Osteoblast (primary cell): Measurements from ENCODE around the gene HSD11B1. TPM values are rescaled to one million over a fixed set of nuclear protein-coding genes. Genes with fewer than 3 reads are reported as not detected.

Experiments
- DNase-seq: peaks from one replicate; pipeline ENCODE4 v3.0.0; 2011; ENCODE audit warnings: low spot score, mixed read lengths; ENCODE audit not compliant: insufficient read length; ENCODE audit errors: missing footprints
- H2AFZ ChIP-seq: 2 replicates; pipeline ENCODE4 v1.6.0; 2011; ENCODE audit warnings: mild to moderate bottlenecking, low read length
- H3K27ac ChIP-seq: 2 replicates; pipeline ENCODE4 v1.5.1; 2011; ENCODE audit warnings: mild to moderate bottlenecking, low read depth, low read length, moderate library complexity
- H3K27me3 ChIP-seq: 2 replicates; pipeline ENCODE4 v1.6.0; 2012; ENCODE audit warnings: mild to moderate bottlenecking, control low read depth, inconsistent platforms, low read length, moderate library complexity; ENCODE audit not compliant: insufficient read depth
- H3K36me3 ChIP-seq: 2 replicates; pipeline ENCODE4 v1.5.1; 2011; ENCODE audit warnings: mild to moderate bottlenecking, low read length, control low read depth, moderate library complexity; ENCODE audit not compliant: insufficient read depth
- H3K4me1 ChIP-seq: 2 replicates; pipeline ENCODE4 v1.5.1; 2011; ENCODE audit warnings: mild to moderate bottlenecking, low read length, control low read depth, moderate library complexity; ENCODE audit not compliant: insufficient read depth
- H3K4me2 ChIP-seq: 2 replicates; pipeline ENCODE4 v1.6.0; 2011; ENCODE audit warnings: mild to moderate bottlenecking, low read length; ENCODE audit not compliant: insufficient read depth
- H3K4me3 ChIP-seq: fragments of 200-600 bp; sonication (generic); 3 replicates; pipeline ENCODE4 v1.5.1; 2012; ENCODE audit warnings: mild to moderate bottlenecking, low read length, inconsistent platforms; ENCODE audit not compliant: insufficient read depth
- H3K79me2 ChIP-seq: 2 replicates; pipeline ENCODE4 v1.6.0; 2012; ENCODE audit warnings: mild to moderate bottlenecking, low read length, control low read depth, inconsistent platforms; ENCODE audit not compliant: insufficient read depth
- H3K9me3 ChIP-seq: 2 replicates; pipeline ENCODE4 v1.5.1; 2011; ENCODE audit warnings: low read depth, low read length, control low read depth
- H4K20me1 ChIP-seq: 2 replicates; pipeline ENCODE4 v1.6.0; 2012; ENCODE audit warnings: mild to moderate bottlenecking, low read length, control low read depth; ENCODE audit not compliant: insufficient read depth
- CTCF ChIP-seq: IDR thresholded peaks from 2 replicates; pipeline ENCODE4 v1.5.1; 2011; ENCODE audit warnings: mild to moderate bottlenecking, low read depth, low read length, moderate library complexity; ENCODE audit errors: extremely low read depth
- total RNA-seq: library from RNA; depleted of rRNA; stranded (reverse); fragments of >200 nt; gene quantifications from 2 replicates; pipeline ENCODE4 v1.2.3, GENCODE V29; 2012

The HSD11B1 gene
- total RNA-seq, 1 donor: 1.8 TPM

- Histone ChIP-seq H3K27ac (no peak overlapping the region), H3K79me2 (no peaks in the 10 kb centered on the region), H3K36me3 (no peaks in the 10 kb centered on the region), H4K20me1 (no peaks in the 10 kb centered on the region), H3K9me3 (no peaks in the 10 kb centered on the region), H3K4me3 (no peak overlapping the region), H3K4me1 (peaks cover 26% of the 10 kb centered on the region), H2AFZ (no peak overlapping the region), H3K27me3 (no peaks in the 10 kb centered on the region), H3K4me2 (peak overlapping the region; percentile 76)
- DNase-seq: no peak
- no peak for TF ChIP-seq CTCF
Observed at GRCh38 chr1:209746451-209747165, 42.0 kb downstream of the HSD11B1 start.

- TF ChIP-seq CTCF: peak; percentile 99
- H3K27ac ChIP-seq: peak overlapping the region; percentile 15
- no peaks in the 10 kb centered on the region for H3K36me3 ChIP-seq
- no peaks in the 10 kb centered on the region for H3K27me3 ChIP-seq
- H3K4me1 ChIP-seq: peaks cover 16% of the 10 kb centered on the region
- DNase-seq: peak; percentile 95
- H2AFZ ChIP-seq: peak overlapping the region; percentile 66
- no peaks in the 10 kb centered on the region for H3K79me2 ChIP-seq
- H3K4me3 ChIP-seq: peak overlapping the region; percentile 48
- no peaks in the 10 kb centered on the region for H4K20me1 ChIP-seq
- H3K4me2 ChIP-seq: peak overlapping the region; percentile 76
- H3K9me3 ChIP-seq: no peaks in the 10 kb centered on the region
Observed at GRCh38 chr1:209747580-209748262, 43.1 kb downstream of the HSD11B1 start.

- Histone ChIP-seq H4K20me1 (no peaks in the 10 kb centered on the region), H3K27me3 (no peaks in the 10 kb centered on the region), H3K4me1 (peaks cover 7% of the 10 kb centered on the region), H3K79me2 (no peaks in the 10 kb centered on the region), H3K36me3 (no peaks in the 10 kb centered on the region), H2AFZ (peak overlapping the region; percentile 26), H3K4me3 (no peak overlapping the region), H3K27ac (no peak overlapping the region), H3K4me2 (no peak overlapping the region), H3K9me3 (no peaks in the 10 kb centered on the region)
- DNase-seq: peak; percentile 41
- no peak for TF ChIP-seq CTCF
Observed at GRCh38 chr1:209748620-209749019, 44.0 kb downstream of the HSD11B1 start.

- Histone ChIP-seq H3K4me2 (no peak overlapping the region), H3K9me3 (no peaks in the 10 kb centered on the region), H3K27ac (no peak overlapping the region), H3K27me3 (no peaks in the 10 kb centered on the region), H3K36me3 (no peaks in the 10 kb centered on the region), H2AFZ (no peak overlapping the region), H3K4me1 (peaks cover 6% of the 10 kb centered on the region), H4K20me1 (no peaks in the 10 kb centered on the region), H3K4me3 (no peak overlapping the region), H3K79me2 (no peaks in the 10 kb centered on the region)
- no peak for DNase-seq
- TF ChIP-seq CTCF: no peak
Observed at GRCh38 chr1:209749205-209749604, 44.6 kb downstream of the HSD11B1 start.
